ENCODE measurements around the gene NOP14.
A peak's percentile ranks its signal among the peaks of the same experiment; 100 is the strongest.
"Not testable (repeated sequence)": the region's sequence is repeated elsewhere in the genome, so short reads cannot be mapped to it uniquely, and the experiment has no call there.

NOP14 gene

GRCh38 chr4:2941138-2942036 lies 21.8 kb downstream of the NOP14 start:
- DNase-seq, result no peak

DNA sequence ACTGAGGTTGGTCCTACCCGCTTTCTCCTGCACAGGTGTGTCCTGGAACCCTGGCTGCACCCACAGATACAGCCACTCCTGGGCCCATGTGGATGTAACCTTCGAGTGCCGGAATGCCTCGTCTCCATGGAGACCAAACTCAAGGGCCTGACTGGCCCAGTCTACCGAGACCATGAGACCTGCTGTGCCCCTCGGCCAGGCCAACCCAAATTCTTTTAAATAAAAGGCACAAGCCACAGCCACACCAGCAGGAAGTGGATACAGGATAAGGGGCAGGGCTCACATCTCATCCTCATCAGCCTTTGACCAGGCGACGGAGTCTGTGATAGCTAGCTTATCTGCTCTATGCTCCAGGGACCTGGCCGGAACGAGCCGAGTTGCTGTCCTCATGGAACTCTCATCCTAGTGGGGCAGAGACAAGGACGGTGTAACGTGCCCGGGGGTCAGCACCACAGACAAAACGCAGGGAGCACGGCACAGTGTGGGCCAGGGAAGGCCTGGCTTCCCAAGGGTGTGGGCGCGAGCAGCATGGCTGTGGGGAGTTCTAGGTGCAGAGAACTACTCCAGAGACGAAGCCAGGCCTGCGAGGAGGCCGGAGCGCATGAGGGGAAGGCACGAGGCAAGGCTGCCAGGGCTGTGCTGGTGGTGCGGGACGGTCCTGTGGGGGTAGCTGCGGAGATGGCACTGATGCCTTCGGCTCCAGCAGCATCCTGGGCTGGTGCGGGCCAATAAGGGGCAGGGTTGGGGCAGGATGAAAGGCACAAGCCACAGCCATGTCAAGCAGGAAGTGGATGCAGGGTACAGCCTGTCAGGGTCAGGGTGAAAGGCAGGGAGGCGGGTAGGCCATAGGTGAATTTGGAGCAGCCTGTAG lies 22.7 kb downstream of the NOP14 start:
- DNase-seq, result no peak

DNA sequence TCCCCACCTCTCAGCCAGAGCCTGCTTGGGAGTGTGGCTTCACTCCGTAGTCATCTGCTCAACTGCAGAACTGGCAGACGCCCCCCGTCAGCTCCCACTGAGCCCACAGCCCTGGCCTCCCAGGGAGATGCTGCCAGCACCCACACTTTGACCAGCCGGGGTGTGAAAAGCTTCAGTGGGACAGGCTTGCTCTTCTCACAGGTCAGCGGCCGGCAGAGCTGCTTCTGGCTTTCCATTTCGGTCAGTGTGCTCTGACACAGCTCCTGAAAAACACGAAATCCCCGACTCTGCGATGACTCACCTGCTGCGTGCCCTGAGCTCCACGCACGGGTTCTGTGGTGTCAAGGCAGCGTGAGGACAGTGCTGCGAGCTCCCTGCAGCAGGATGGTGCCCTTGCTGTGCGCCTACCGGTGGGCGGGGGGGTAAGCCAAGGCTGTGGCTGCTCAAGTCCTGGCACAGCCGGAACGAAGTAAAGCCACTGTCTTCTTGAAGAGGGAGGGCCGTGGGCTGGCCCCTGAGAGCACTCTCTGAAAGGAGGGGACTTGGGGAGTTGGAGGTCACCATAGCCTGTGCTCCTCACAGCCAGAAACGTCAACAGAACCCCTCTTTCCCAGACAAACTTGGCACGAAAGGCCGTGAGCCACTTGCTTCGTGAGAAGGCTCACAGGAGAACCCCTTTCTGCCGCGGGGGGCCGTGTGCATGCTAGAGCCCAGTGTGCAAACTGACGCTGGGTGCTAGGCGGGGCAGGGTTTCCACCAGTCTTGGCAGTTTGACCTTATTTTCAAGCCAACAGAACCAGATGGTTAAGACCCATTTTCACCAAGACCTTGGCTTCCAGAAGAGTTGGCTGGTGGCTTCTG lies 23.6 kb downstream of the NOP14 start:
- no peak for DNase-seq

DNA sequence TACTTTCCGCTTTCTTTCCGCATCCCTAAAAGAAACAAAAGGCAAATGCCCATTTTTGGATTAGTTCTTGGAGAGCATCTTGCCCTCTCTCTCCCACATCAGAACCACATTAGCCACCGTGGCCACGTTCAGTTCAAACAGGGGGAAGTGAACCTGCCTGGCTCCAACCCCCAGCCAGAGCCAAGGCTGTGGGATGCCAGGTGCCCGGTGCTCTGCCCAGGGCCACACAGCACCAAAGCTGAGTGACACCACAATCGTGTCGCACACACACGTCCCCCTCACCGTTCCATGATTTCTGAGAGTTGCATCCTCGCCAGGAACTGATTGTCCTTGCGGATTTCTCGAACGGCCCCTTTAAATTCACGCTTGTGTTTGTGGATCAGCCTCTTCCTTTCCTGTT lies 24.3 kb downstream of the NOP14 start:
- DNase-seq, result no peak

DNA sequence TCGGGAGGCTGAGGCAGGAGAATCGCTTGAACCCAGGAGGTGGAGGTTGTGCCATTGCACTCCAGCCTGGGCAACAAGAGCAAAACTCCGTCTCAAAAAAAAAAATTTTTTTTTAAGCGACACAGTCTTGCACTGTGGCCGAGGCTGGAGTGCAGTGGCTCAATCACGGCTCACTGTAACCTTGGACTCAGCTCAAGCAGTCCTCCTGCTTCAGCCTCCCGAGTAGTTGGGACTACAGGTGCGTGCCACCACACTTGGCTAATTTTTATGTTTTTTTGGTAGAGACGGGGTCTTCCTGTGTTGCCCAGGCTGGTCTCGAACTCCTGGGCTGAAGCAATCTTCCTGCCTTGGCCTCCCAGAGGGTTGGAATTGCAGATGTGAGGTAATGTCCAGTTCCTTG lies 24.8 kb downstream of the NOP14 start:
- DNase-seq, result not testable (repeated sequence)

DNA sequence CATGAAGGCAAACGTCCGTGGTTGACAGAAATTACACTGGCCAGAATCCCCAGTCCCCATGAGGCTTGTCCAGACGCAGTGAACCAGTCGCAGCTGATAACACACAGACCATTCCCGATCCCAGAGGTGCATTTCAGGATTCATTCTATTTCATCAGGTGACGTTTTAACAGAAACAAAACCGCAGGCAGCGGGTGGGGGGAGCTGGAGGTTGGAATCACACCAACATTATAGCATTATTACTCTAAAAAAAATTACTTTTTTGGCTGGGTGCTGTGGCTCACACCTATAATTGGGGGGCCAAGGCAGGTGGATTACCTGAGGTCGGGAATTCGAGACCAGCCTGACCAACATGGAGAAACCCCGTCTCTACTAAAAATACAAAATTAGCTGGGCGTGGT lies 25.2 kb downstream of the NOP14 start:
- DNase-seq, result no peak

- DNase-seq, result no peak
Measured at GRCh38 chr4:2937146-2937857, 25.9 kb downstream of the NOP14 start.

GRCh38 chr4:2936773-2937145 lies 26.4 kb downstream of the NOP14 start:
- no peak for DNase-seq

- no peak for DNase-seq
Measured at GRCh38 chr4:2935762-2936743, 27.2 kb downstream of the NOP14 start.

- peak; percentile 78 for DNase-seq
Measured at GRCh38 chr4:2934813-2935761, 28.1 kb downstream of the NOP14 start.

GRCh38 chr4:2934077-2934812 lies 29.0 kb downstream of the NOP14 start:
- DNase-seq, result no peak

DNA sequence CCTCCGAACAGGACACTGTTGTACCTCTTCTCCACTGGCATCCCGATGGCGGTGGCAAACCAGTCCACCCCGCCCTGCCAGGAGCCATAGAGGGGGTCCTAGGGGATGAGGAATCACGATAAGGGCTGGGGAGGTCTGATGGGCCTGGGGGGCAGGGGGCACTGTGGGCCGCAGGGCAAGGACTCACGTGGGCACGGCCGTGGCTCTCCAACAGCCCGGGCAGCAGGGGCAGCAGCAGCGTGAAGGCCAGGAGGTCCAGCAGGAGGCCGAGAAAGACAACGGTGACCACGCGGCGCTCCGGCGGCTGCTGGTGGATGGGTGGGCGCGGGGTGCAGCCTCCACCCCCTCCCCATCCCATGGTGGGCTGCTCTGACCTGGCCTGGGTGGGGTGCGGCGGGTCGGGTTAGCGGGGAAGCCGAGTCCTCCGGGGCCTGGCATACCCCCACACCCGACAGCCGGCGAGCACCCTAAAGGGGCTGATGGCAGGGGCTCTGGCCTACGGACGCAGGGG lies 29.6 kb downstream of the NOP14 start:
- DNase-seq, result no peak

- no peak for DNase-seq
Measured at GRCh38 chr4:2932951-2933565, 30.1 kb downstream of the NOP14 start.

DNA sequence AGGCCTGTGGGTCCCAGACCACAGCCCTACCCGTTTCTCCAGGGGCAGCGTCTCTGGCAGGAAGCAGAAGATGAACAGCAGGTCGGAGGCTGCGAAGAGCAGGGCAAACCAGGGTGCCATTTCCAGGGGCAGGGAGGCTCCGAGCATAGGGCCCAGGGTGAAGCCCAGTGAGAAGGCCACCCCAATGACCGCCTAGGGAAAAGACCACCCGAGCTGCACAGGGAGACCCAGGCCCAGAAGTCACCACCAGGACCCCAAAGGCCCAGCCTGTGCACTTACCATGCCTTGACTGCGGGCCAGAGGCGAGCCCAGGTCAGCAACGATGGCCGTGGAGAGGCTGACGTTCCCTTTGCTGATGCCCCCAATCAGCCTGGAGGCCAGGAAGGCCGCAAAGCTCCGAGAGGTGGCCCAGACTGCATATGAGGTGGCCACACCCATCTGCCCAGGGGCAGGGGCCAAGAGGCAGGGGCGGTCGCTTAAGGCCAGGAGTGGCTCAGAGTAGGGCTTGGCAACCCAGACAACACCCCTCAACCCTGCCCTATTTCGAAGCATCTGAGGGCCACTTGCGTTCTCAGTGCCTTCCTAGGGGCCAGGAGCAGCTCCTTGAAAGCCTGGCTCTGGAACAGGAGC lies 30.8 kb downstream of the NOP14 start:
- DNase-seq, result no peak

DNA sequence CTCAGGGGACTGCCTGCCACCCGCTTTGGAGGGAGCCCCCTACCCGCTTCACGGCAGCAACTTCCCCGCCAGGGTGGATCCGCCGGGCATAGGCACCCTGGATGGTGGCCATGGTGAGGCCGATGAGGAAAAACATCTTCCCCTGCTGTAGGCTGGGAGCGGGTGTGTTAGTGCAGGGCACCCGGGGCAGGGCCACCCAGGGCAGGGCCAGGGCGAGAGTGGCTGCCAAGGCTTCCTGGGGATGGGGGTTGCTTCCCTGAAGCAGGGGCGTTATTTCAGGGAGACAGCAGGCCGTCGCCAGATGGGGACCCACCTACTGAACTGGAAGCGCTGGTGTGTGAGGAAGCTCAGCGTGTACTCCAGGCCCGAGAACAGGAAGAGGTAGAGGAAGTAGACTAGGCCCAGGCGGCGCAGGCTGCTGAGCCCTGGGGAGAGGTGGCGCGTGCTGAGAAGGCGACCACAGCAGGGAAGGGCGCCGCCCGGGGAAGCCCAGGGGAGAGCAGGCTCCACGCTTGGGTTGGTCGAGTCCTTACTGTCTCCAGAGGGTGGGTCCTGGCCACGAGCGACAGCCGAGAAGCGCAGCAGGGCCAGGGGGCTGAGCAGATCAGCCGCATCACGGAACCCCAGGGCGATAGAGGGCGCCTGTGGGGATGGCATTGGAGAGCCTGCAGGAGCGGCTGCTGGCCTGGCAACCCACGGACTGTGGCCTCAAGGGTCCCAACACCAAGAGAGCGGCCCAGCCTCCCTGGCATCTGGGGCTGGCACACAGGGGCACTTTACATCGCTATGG lies 31.5 kb downstream of the NOP14 start:
- no peak for DNase-seq

GRCh38 chr4:2930758-2931511 lies 32.3 kb downstream of the NOP14 start:
- DNase-seq, result no peak

All from HCEC 1CT (cell line).